GM12891 (cell line): ENCODE measurements around the gene ACAA1.

Experiments
- POLR2A ChIP-seq: IDR thresholded peaks from 2 replicates; pipeline ENCODE4 v1.6.1; 2011; ENCODE audit warnings: low read depth, low read length, control low read depth
- POLR2AphosphoS5 ChIP-seq: IDR thresholded peaks from 2 replicates; pipeline ENCODE4 v1.6.1; 2011; ENCODE audit warnings: low read depth, low read length, control low read depth
- SPI1 ChIP-seq: IDR thresholded peaks from 2 replicates; pipeline ENCODE4 v1.6.1; 2011; ENCODE audit warnings: low read depth, low read length, control low read depth

- TF ChIP-seq POLR2A = no peak
- no peak for TF ChIP-seq SPI1
- TF ChIP-seq POLR2AphosphoS5 = no peak
These were observed 20.2 kb upstream of the ACAA1 start for GRCh38 chr3:38157117-38157516.
